ENCODE measurements around the gene LCN12. TPM values are rescaled to one million over a fixed set of nuclear protein-coding genes. Genes with fewer than 3 reads are reported as not detected.

Gene LCN12
- total RNA-seq, 2 experiments from 2014 or later, result 1.3 to 2.1 TPM

- Mint-ChIP-seq H3K27me3 (no peaks in the 10 kb centered on the region), H3K9me3 (peaks cover 4% of the 10 kb centered on the region), H3K4me1 (ENCODE audit: low read depth) (peaks cover 14% of the 10 kb centered on the region), H3K36me3 (ENCODE audit: low read depth) (no peaks in the 10 kb centered on the region), H3K27ac (no peak overlapping the region), H3K4me3 (no peak overlapping the region)
- intact Hi-C loops (cut with micrococcal nuclease), result no loop called here
- TF ChIP-seq CTCF (IDR thresholded peaks at IDR 0.05), result no peak
- CTCF ChIA-PET, result no interaction called here
- POLR2A ChIA-PET, result no interaction called here
- ATAC-seq (no peak), DNase-seq (no peak)
These were observed 5.8 kb downstream of the LCN12 start for GRCh38 chr9:136957901-136958300.

- Mint-ChIP-seq H3K27ac (no peak overlapping the region), H3K4me3 (no peak overlapping the region), H3K9me3 (peaks cover 4% of the 10 kb centered on the region), H3K4me1 (ENCODE audit: low read depth) (peaks cover 16% of the 10 kb centered on the region), H3K36me3 (ENCODE audit: low read depth) (no peaks in the 10 kb centered on the region), H3K27me3 (no peaks in the 10 kb centered on the region)
- ChIA-PET POLR2A (no interaction called here), CTCF (no interaction called here)
- no peak for TF ChIP-seq CTCF (IDR thresholded peaks at IDR 0.05)
- DNase-seq (no peak), ATAC-seq (no peak)
- intact Hi-C loops (cut with micrococcal nuclease), result no loop called here
These were observed 6.4 kb downstream of the LCN12 start for GRCh38 chr9:136958473-136958872.

- Mint-ChIP-seq H3K36me3 (ENCODE audit: low read depth) (no peaks in the 10 kb centered on the region), H3K4me3 (no peak overlapping the region), H3K4me1 (ENCODE audit: low read depth) (peaks cover 16% of the 10 kb centered on the region), H3K9me3 (peaks cover 4% of the 10 kb centered on the region), H3K27me3 (no peaks in the 10 kb centered on the region), H3K27ac (no peak overlapping the region)
- intact Hi-C loops (cut with micrococcal nuclease), result no loop called here
- ChIA-PET POLR2A (interaction anchor here (1.4 kb wide), 2 partner anchors 10 to 231 kb away, joined by 3 to 4 read pairs; no protein-coding TSS in a partner anchor), CTCF (interaction anchor here (1.3 kb wide), 1 partner anchor 11 kb away, joined by 4 read pairs; no protein-coding TSS in a partner anchor)
- TF ChIP-seq CTCF (IDR thresholded peaks at IDR 0.05), result no peak
- ATAC-seq (no peak), DNase-seq (no peak)
These were observed 7.1 kb downstream of the LCN12 start for GRCh38 chr9:136958898-136959850.

GRCh38 chr9:136960212-136960937 is 8.3 kb downstream of the LCN12 start:
- intact Hi-C loops (cut with micrococcal nuclease), result no loop called here
- peaks cover 23% of the 10 kb centered on the region for H3K4me1 Mint-ChIP-seq (ENCODE audit: low read depth)
- H3K27ac Mint-ChIP-seq, result no peak overlapping the region
- peaks cover 4% of the 10 kb centered on the region for H3K9me3 Mint-ChIP-seq
- DNase-seq (no peak), ATAC-seq (no peak)
- CTCF ChIA-PET, result interaction anchor here (1.3 kb wide), 1 partner anchor 13 kb away, joined by 4 read pairs; no protein-coding TSS in a partner anchor
- H3K4me3 Mint-ChIP-seq, result no peak overlapping the region
- POLR2A ChIA-PET, result interaction anchor here (1.4 to 2.4 kb wide), 3 partner anchors 9 to 232 kb away, joined by 3 to 8 read pairs (median 4); no protein-coding TSS in a partner anchor
- H3K36me3 Mint-ChIP-seq (ENCODE audit: low read depth), result no peaks in the 10 kb centered on the region
- H3K27me3 Mint-ChIP-seq, result no peaks in the 10 kb centered on the region
- no peak for TF ChIP-seq CTCF (IDR thresholded peaks at IDR 0.05)
